Esophagus (tissue), 2 donors: ENCODE data around the gene PTBP1. TPM values are rescaled to one million over a fixed set of nuclear protein-coding genes. Genes with fewer than 3 reads are reported as not detected.

Experiments
- H3K27ac ChIP-seq, 2 donors: one replicate each; pipeline ENCODE4 v1.5.1; 2013; ENCODE audit warnings: low read depth in 2 of 2, mild to moderate bottlenecking in 2 of 2, inconsistent platforms in 1 of 2, low read length in 1 of 2, moderate library complexity in 1 of 2
- H3K27me3 ChIP-seq, 2 donors: one replicate each; pipeline ENCODE4 v1.6.1; 2013; ENCODE audit warnings: low read length in 2 of 2, control low read depth in 1 of 2, mild to moderate bottlenecking in 1 of 2; ENCODE audit not compliant: insufficient read depth in 2 of 2, control insufficient read depth in 1 of 2
- H3K36me3 ChIP-seq, 2 donors: one replicate each; pipeline ENCODE4 v1.6.1; 2013; ENCODE audit warnings: low read length in 1 of 2; ENCODE audit not compliant: control insufficient read depth in 2 of 2, insufficient read depth in 2 of 2
- H3K4me1 ChIP-seq, 2 donors: one replicate each; pipeline ENCODE4 v1.6.1; 2013; ENCODE audit warnings: low read length in 1 of 2; ENCODE audit not compliant: control insufficient read depth in 2 of 2, insufficient read depth in 2 of 2
- H3K4me3 ChIP-seq, 2 donors: one replicate each; pipeline ENCODE4 v1.5.1; 2013; ENCODE audit warnings: low read length in 2 of 2, mild to moderate bottlenecking in 2 of 2, low read depth in 1 of 2, moderate library complexity in 1 of 2
- H3K9me3 ChIP-seq, 2 donors: one replicate each; pipeline ENCODE4 v1.6.1; 2013; ENCODE audit warnings: mild to moderate bottlenecking in 2 of 2, low read depth in 1 of 2, low read length in 1 of 2, moderate library complexity in 1 of 2; ENCODE audit not compliant: control insufficient read depth in 2 of 2, insufficient read depth in 1 of 2
- WGBS, 2 donors: extraction: QIAGEN DNeasy Blood & Tissue Kit; methylation state at CpG; one replicate each; pipeline ENCODE4 v1.1.7; 2013; 5-methylcytosine and 5-hydroxymethylcytosine counted together
- polyA plus RNA-seq, 2 donors: library from polyadenylated mRNA; stranded (reverse); fragments of 200-250 nt; gene quantifications; one replicate each; pipeline ENCODE4 v1.2.3, GENCODE V29; 2013
- donor health status: healthy with polysubstance abuse.
- donor health status: Bipolar disorder and iron deficiency.

The PTBP1 gene
- polyA plus RNA-seq, 2 donors, result 90.6 to 98.3 TPM

GRCh38 chr19:807627-808422 lies 10.6 kb downstream of the PTBP1 start:
- WGBS, 2 donors, result 90% methylated on average over 44 of the region's 44 CpGs
- Histone ChIP-seq H3K4me3 (no peak overlapping the region), H3K27ac (no peak overlapping the region), H3K4me1 (peaks cover 0 to 9% of the 10 kb centered on the region in 2 donors), H3K9me3 (no peaks in the 10 kb centered on the region), H3K36me3 (peaks cover 22 to 77% of the 10 kb centered on the region in 2 donors), H3K27me3 (no peaks in the 10 kb centered on the region)

GRCh38 chr19:808423-808775 lies 11.1 kb downstream of the PTBP1 start:
- H3K4me3 ChIP-seq, result no peak overlapping the region
- H3K27ac ChIP-seq, result no peak overlapping the region
- no peaks in the 10 kb centered on the region for H3K27me3 ChIP-seq
- H3K9me3 ChIP-seq, result no peaks in the 10 kb centered on the region
- peaks cover 0 to 4% of the 10 kb centered on the region in 2 donors for H3K4me1 ChIP-seq
- WGBS, 2 donors, result 90 to 93% methylated on average over 21 to 26 of the region's 26 CpGs
- H3K36me3 ChIP-seq, result peaks cover 21 to 79% of the 10 kb centered on the region in 2 donors

- WGBS, 2 donors, result 83% methylated on average over 30 of the region's 30 CpGs
- peaks cover 0 to 4% of the 10 kb centered on the region in 2 donors for H3K4me1 ChIP-seq
Measured at GRCh38 chr19:810077-810855, 13.0 kb downstream of the PTBP1 start.

GRCh38 chr19:810883-811489 lies 13.7 kb downstream of the PTBP1 start:
- Histone ChIP-seq H3K9me3 (peaks cover 0 to 2% of the 10 kb centered on the region in 2 donors), H3K36me3 (peaks cover 3 to 58% of the 10 kb centered on the region in 2 donors), H3K4me3 (no peak overlapping the region), H3K27me3 (no peaks in the 10 kb centered on the region), H3K4me1 (no peaks in the 10 kb centered on the region), H3K27ac (no peak overlapping the region)
- 81 to 86% methylated on average over 25 of the region's 25 CpGs for WGBS, 2 donors

More at GRCh38 chr19:810077-810855, 13.0 kb downstream of the PTBP1 start:
- H3K36me3 ChIP-seq, result peaks cover 6 to 65% of the 10 kb centered on the region in 2 donors
- peaks cover 0 to 2% of the 10 kb centered on the region in 2 donors for H3K9me3 ChIP-seq
- H3K4me3 ChIP-seq, result no peak overlapping the region
- H3K27ac ChIP-seq, result no peak overlapping the region
- no peaks in the 10 kb centered on the region for H3K27me3 ChIP-seq

- peaks cover 3 to 52% of the 10 kb centered on the region in 2 donors for H3K36me3 ChIP-seq
- no peaks in the 10 kb centered on the region for H3K27me3 ChIP-seq
- H3K4me1 ChIP-seq, result no peaks in the 10 kb centered on the region
- no peak overlapping the region for H3K4me3 ChIP-seq
- H3K27ac ChIP-seq, result no peak overlapping the region
- H3K9me3 ChIP-seq, result peaks cover 0 to 2% of the 10 kb centered on the region in 2 donors
- 90% methylated on average over 20 of the region's 20 CpGs for WGBS, 2 donors
Measured at GRCh38 chr19:811506-812048, 14.3 kb downstream of the PTBP1 start.

- H3K36me3 ChIP-seq, result peaks cover 3 to 45% of the 10 kb centered on the region in 2 donors
- H3K9me3 ChIP-seq, result peaks cover 0 to 2% of the 10 kb centered on the region in 2 donors
- WGBS, 2 donors, result 91 to 92% methylated on average over 74 to 80 of the region's 80 CpGs
- H3K4me1 ChIP-seq, result no peaks in the 10 kb centered on the region
- H3K27ac ChIP-seq, result no peak overlapping the region
- no peak overlapping the region for H3K4me3 ChIP-seq
- no peaks in the 10 kb centered on the region for H3K27me3 ChIP-seq
Measured at GRCh38 chr19:812049-812746, 14.9 kb downstream of the PTBP1 start.

- 95% methylated on average over 67 to 72 of the region's 72 CpGs for WGBS, 2 donors
- no peaks in the 10 kb centered on the region for H3K27me3 ChIP-seq
- H3K4me1 ChIP-seq, result no peaks in the 10 kb centered on the region
- no peak overlapping the region for H3K27ac ChIP-seq
- H3K9me3 ChIP-seq, result peaks cover 0 to 2% of the 10 kb centered on the region in 2 donors
- H3K36me3 ChIP-seq, result peaks cover 3 to 41% of the 10 kb centered on the region in 2 donors
- H3K4me3 ChIP-seq, result no peak overlapping the region
Measured at GRCh38 chr19:812747-813218, 15.5 kb downstream of the PTBP1 start.

GRCh38 chr19:813219-814151 lies 16.2 kb downstream of the PTBP1 start:
- peaks cover 3 to 37% of the 10 kb centered on the region in 2 donors for H3K36me3 ChIP-seq

More at GRCh38 chr19:813219-814151, 16.2 kb downstream of the PTBP1 start:
- Histone ChIP-seq H3K27ac (no peak overlapping the region), H3K4me3 (no peak overlapping the region), H3K27me3 (no peaks in the 10 kb centered on the region), H3K9me3 (peaks cover 0 to 2% of the 10 kb centered on the region in 2 donors), H3K4me1 (no peaks in the 10 kb centered on the region)
- 90% methylated on average over 76 to 87 of the region's 87 CpGs for WGBS, 2 donors
